ENCODE data around the gene SIRPB2.

GRCh38 chr20:1463971-1464570 is 27.1 kb downstream of the SIRPB2 start:
- TF ChIP-seq, protein P1, sequence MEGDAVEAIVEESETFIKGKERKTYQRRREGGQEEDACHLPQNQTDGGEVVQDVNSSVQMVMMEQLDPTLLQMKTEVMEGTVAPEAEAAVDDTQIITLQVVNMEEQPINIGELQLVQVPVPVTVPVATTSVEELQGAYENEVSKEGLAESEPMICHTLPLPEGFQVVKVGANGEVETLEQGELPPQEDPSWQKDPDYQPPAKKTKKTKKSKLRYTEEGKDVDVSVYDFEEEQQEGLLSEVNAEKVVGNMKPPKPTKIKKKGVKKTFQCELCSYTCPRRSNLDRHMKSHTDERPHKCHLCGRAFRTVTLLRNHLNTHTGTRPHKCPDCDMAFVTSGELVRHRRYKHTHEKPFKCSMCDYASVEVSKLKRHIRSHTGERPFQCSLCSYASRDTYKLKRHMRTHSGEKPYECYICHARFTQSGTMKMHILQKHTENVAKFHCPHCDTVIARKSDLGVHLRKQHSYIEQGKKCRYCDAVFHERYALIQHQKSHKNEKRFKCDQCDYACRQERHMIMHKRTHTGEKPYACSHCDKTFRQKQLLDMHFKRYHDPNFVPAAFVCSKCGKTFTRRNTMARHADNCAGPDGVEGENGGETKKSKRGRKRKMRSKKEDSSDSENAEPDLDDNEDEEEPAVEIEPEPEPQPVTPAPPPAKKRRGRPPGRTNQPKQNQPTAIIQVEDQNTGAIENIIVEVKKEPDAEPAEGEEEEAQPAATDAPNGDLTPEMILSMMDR (conservative IDR thresholded peaks at IDR 0.05; ENCODE audit: low read depth, low read length), result no peak
- TF ChIP-seq RFX5 (IDR thresholded peaks at IDR 0.05; ENCODE audit: low read depth, low read length) (no peak), USF2 (IDR thresholded peaks at IDR 0.05; ENCODE audit: low read depth, low read length) (no peak), POLR2A (IDR thresholded peaks at IDR 0.05; ENCODE audit: low read depth, low read length) (no peak), MXI1 (IDR thresholded peaks at IDR 0.05; ENCODE audit: borderline replicate concordance, low read depth, low read length) (no peak), CEBPB (IDR thresholded peaks at IDR 0.05; ENCODE audit: low read depth, low read length) (no peak), RAD21 (IDR thresholded peaks at IDR 0.05; ENCODE audit: low read length) (no peak), ELK1 (IDR thresholded peaks at IDR 0.05; ENCODE audit: borderline replicate concordance, low read depth, low read length) (no peak)
